HG02588 (cell line): ENCODE data around the gene SURF6.
A peak's percentile ranks its signal among the peaks of the same experiment; 100 is the strongest.

ENCODE experiments used
- ATAC-seq: cut with Tn5 transposase; IDR thresholded peaks from one replicate; pipeline ENCODE4 v1.9.1; 2021; ENCODE audit warnings: mild to moderate bottlenecking, moderate library complexity; ENCODE audit not compliant: unreplicated experiment

The SURF6 gene

GRCh38 chr9:133368249-133368881 lies 32.4 kb upstream of the SURF6 start:
- no peak for ATAC-seq

DNA sequence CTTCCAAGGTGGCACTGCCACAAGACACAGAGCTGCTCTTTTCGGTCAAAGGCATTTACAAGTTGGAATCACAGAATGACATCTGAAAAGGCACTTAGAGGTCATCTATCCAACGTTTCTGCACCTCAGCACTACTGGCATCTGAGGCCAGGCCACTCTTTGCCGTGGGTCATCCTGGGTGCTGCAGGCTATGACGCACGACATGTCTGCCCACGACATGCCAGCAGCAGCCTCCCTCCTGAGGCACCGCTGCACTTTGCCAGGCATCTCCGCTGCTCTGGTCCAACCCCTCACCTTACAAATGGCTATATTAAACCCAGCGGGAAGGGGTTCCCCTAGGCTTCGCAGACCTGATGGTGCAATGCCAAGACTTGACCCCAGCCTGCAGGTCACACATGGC lies 31.8 kb upstream of the SURF6 start:
- ATAC-seq = no peak

- no peak for ATAC-seq
Observed at GRCh38 chr9:133367221-133367620, 31.2 kb upstream of the SURF6 start.

- no peak for ATAC-seq
Observed at GRCh38 chr9:133366435-133366834, 30.4 kb upstream of the SURF6 start.

DNA sequence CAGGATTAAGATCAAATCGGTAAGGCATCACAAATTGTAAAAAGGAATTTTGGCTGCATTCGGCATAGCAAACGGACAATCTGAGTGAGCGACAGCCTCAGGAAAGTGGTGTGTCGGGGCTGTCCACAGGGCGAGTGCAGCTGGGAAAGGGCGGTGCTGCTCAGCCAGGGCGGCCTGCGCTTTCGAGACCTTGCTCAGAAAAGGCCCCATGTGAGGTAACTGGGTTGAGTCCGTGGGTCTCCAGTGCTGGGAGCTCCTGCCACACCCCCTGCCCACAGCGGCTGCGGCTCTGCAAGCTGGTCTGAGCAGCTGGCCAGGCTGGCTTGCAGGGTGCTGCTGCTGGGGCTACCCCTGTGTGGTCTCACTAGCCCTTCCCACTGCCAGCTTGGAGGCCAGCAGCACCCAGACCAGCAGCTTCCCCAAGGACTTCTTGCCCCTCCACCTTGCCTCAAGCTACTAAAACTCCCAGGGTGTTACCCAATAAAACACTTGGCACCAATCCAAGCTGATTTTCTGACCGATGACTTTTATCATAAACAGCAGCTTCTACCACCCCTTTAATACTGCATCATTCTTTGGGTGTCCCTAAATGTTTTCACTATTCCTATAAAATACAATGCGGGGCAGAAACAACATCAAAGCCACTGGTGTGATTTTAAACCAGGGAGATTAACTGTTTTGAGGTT lies 26.5 kb upstream of the SURF6 start:
- no peak for ATAC-seq

GRCh38 chr9:133361507-133362092 lies 25.6 kb upstream of the SURF6 start:
- ATAC-seq = no peak

GRCh38 chr9:133360400-133361393 lies 24.7 kb upstream of the SURF6 start:
- no peak for ATAC-seq

DNA sequence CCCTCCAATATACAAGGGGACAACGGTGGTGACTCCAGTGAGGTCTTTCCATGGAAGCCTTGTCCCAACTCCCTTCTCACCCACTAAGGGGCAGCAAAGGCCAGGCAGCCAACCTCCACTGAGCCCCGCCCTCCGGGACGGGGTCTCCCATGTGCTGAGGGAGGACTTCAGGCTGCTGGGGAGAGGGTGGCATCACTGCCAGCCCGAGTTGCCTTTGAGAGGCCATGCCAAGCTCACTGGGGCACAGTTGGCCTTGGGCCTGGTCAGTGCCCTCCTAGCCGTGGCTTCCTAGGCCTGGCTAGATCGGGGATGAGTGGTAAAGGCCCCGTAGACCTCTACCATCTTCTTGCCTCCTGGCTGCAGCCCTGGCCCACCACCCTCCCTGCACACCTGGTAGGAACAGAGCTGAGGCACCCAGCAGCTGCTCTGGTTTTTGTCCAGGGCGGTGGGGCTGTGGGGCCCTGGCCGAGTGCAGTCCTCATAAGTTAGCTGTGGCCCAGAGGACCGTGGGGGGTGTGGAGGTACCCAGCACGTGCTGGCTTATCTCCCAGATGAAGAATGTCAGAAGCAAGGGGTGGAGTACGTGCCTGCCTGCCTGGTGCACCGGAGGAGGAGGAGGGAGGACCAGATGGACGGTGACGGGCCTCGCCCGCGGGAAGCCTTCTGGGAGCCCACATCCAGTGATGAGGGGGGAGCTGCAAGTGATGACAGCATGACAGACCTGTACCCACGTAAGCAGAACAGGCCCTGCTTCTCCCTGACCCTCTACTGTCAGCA lies 23.6 kb upstream of the SURF6 start:
- no peak for ATAC-seq

- ATAC-seq = no peak
Observed at GRCh38 chr9:133357656-133358055, 21.7 kb upstream of the SURF6 start.

GRCh38 chr9:133356391-133357091 lies 20.6 kb upstream of the SURF6 start, which contains the start of the genes SURF1 and SURF2:
Gene SURF1 (minus strand): TSS chr9:133356487. CDS start chr9:133356453, 34 bp downstream.
Gene SURF2 (plus strand): TSS chr9:133356550. CDS start chr9:133356593, 43 bp downstream.
- peak; percentile 67 for ATAC-seq

DNA sequence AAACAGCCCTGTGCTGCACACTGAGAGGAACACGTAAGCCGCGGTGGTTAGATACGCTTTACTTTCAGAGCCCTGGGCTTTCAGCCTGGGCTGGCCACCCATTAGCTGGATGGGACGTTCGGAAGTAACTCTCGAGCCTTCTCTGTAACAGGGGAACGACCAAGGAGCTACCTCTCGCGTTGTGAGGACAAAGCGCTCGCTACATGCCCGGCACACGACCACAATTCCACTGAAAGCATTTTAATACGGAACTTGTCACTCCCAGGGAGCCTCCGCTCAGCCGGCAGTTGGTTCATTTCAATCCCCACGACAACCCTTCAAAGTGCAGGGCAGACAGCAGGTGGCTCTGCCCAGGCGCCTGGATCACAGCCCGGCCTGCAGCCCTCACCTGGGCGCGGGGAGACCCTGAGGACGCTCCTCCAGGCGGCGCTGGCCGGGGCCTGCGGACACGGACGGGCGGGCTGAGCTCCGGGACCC lies 19.9 kb upstream of the SURF6 start:
- peak; percentile 21 for ATAC-seq

DNA sequence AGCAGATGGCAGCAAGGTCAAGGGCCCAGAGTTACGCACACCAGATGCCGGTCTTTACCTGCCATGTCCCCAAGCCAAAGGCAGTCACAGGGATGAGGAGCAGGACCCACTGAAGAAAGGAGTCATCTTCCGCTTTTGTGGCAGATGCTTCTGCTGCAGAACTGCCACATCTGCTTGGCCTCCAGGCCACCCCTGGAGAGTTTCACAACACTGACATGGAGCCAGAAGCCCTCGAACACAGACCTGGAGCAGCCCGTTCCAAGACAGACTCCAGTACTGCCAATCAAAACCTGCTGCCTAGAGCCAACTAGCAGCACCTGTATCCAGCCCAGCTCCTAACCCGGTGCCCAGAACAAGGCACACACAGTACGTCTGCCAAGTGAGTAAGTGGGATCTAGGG lies 18.8 kb upstream of the SURF6 start:
- ATAC-seq = no peak

GRCh38 chr9:133353548-133353947 lies 17.6 kb upstream of the SURF6 start:
- ATAC-seq = no peak

DNA sequence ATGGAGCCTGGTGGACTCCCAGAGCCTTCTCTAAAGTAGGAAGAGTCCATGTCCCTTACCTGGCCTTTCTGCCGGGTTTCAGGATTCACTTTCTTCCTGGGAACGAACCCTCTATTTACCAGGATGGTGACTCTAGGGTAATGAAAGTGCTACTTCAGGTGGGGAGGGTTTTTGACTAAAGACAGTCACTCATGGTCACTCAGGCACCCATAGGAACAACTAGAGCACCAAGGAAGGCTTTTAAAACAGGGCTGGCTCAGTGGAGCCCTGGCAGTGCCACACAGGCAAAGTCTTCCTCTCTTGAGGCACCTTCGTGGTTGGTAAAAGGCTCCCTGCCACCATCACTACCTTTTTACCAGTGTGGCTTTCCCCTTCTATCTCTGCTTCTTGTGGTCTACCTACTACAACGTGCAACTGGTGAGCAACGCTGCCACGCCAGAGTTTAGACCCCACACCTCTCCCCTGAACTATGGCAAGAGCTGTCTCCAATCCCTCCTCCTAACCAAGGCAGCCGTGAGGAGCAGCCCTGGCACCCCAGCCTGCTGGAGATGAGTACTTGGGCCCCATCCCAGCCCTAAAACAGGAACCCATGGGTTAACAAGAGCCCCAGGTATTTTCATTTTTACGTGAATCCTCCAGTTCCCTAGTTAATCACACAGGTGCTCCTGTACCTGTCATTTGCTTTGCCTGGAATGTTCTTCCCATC lies 16.8 kb upstream of the SURF6 start:
- ATAC-seq = no peak

- no peak for ATAC-seq
Observed at GRCh38 chr9:133351908-133352634, 16.1 kb upstream of the SURF6 start.

GRCh38 chr9:133351526-133351907 lies 15.5 kb upstream of the SURF6 start:
- no peak for ATAC-seq

GRCh38 chr9:133349965-133350616 lies 14.1 kb upstream of the SURF6 start:
- ATAC-seq = no peak
